ENCODE data around the gene MBNL1. TPM values are rescaled to one million over a fixed set of nuclear protein-coding genes. Genes with fewer than 3 reads are reported as not detected.
A peak's percentile ranks its signal among the peaks of the same experiment; 100 is the strongest.

The MBNL1 gene
- total RNA-seq: 100 to 1,000 TPM; 346 to 530 (median 397) TPM

- DNase-seq (ENCODE audit: low spot score): no peak
- TF ChIP-seq, protein P1, sequence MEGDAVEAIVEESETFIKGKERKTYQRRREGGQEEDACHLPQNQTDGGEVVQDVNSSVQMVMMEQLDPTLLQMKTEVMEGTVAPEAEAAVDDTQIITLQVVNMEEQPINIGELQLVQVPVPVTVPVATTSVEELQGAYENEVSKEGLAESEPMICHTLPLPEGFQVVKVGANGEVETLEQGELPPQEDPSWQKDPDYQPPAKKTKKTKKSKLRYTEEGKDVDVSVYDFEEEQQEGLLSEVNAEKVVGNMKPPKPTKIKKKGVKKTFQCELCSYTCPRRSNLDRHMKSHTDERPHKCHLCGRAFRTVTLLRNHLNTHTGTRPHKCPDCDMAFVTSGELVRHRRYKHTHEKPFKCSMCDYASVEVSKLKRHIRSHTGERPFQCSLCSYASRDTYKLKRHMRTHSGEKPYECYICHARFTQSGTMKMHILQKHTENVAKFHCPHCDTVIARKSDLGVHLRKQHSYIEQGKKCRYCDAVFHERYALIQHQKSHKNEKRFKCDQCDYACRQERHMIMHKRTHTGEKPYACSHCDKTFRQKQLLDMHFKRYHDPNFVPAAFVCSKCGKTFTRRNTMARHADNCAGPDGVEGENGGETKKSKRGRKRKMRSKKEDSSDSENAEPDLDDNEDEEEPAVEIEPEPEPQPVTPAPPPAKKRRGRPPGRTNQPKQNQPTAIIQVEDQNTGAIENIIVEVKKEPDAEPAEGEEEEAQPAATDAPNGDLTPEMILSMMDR (IDR thresholded peaks at IDR 0.05): no peak
- peak; percentile 63 for ATAC-seq (ENCODE audit: low FRiP score)
These were observed at the start of gene MBNL1 for GRCh38 chr3:152268555-152269055. TSS of gene MBNL1 (plus strand) at chr3:152268929. CDS start at chr3:152300194, 31,265 bp downstream.

DNA sequence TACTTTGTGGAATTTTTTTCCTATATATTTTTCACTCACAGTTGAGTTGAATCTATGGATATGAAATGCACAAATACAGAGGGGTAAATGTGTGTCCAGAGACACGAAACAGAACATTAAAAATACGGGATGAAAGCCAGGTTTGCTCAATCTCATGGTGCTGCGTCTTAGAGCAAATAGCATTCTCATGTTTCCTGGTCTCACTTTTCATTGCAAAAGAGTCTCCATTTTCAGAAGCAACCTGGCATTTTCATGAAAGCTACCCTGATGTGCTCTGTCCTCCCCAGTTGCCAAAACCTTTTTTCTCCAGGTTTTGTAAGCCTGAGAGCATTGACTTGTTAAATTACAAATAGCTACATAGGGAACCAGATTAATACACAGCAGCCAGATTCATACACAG lies 49.5 kb upstream of the MBNL1 start:
- no peak for DNase-seq (ENCODE audit: low spot score)
- TF ChIP-seq, protein P1 (IDR thresholded peaks at IDR 0.05): no peak
- no peak for ATAC-seq (ENCODE audit: low FRiP score)

- no peak for DNase-seq (ENCODE audit: low spot score)
- TF ChIP-seq, protein P1 (IDR thresholded peaks at IDR 0.05): no peak
- ATAC-seq (ENCODE audit: low FRiP score): no peak
These were observed 48.9 kb upstream of the MBNL1 start for GRCh38 chr3:152219769-152220255.

- no peak for DNase-seq (ENCODE audit: low spot score)
- peak; percentile 90 for ATAC-seq (ENCODE audit: low FRiP score)
- TF ChIP-seq, protein P1 (IDR thresholded peaks at IDR 0.05): no peak
These were observed 46.4 kb upstream of the MBNL1 start for GRCh38 chr3:152222327-152222726.

DNA sequence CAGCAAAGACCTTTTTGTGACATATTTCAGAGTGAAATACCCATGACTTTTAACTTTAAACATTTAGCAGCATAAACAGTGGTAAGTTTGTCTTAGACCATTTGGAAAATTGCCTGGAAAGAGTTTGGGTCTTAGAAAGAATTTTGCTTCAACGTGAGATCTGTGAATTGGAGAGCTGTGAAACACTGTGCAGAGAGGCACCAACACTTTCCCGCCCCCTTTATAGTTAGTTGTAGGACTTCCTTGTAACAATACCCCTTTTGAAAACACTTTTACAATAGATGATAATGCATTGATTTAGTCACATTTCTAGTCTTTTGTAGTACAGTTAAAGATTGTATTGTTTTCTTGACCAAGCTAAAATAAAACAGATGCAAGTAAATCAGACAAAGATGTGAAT lies 43.5 kb upstream of the MBNL1 start:
- TF ChIP-seq, protein P1 (IDR thresholded peaks at IDR 0.05): no peak
- no peak for ATAC-seq (ENCODE audit: low FRiP score)
- no peak for DNase-seq (ENCODE audit: low spot score)

DNA sequence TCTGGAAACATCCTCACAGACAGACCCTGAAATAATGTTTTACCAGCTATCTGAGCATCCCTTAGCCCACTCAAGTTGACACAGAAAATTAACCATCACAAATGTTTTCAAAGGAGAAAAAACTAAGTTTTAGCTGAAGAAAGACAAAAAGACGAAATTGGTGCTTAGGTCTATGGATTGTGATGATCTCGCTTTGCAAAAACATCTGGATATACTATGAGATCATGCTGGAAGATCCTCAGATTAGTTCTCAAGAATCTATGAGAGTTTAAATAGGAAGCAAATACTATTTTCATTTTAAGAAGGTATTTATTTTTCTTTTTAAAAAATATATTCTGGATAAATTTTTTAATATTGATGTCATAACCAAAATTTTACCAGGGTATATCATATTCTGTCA lies 42.6 kb upstream of the MBNL1 start:
- TF ChIP-seq, protein P1 (IDR thresholded peaks at IDR 0.05): no peak
- DNase-seq (ENCODE audit: low spot score) (no peak), ATAC-seq (ENCODE audit: low FRiP score) (no peak)

- TF ChIP-seq, protein P1 (IDR thresholded peaks at IDR 0.05): no peak
- ATAC-seq (ENCODE audit: low FRiP score) (no peak), DNase-seq (ENCODE audit: low spot score) (no peak)
These were observed 41.7 kb upstream of the MBNL1 start for GRCh38 chr3:152227027-152227426.
